K562 (cell line): ENCODE data around the gene SH3BP5. TPM values are rescaled to one million over a fixed set of nuclear protein-coding genes. Genes with fewer than 3 reads are reported as not detected.

Source experiments
- BRF2 ChIP-seq: IDR thresholded peaks from 3 replicates; pipeline ENCODE4 v1.6.1; 2011; ENCODE audit warnings: borderline replicate concordance, mild to moderate bottlenecking; ENCODE audit not compliant: insufficient read length, insufficient read depth
- CBX5 ChIP-seq: IDR thresholded peaks from 2 replicates; pipeline ENCODE4 v1.6.1; 2014; ENCODE audit warnings: low read depth, borderline replicate concordance
- FOXA1 ChIP-seq: fragments of 450-650 bp; IDR thresholded peaks from 2 replicates; pipeline ENCODE4 v1.6.1; 2016; ENCODE audit warnings: mild to moderate bottlenecking, borderline replicate concordance
- MIER1 ChIP-seq: fragments of 450-650 bp; IDR thresholded peaks from 2 replicates; pipeline ENCODE4 v1.6.1; 2016; ENCODE audit warnings: antibody characterized with exemption, mild to moderate bottlenecking, low read depth
- PTRF ChIP-seq: fragments of 450-650 bp; IDR thresholded peaks from 2 replicates; pipeline ENCODE4 v1.6.1; 2016; ENCODE audit warnings: mild to moderate bottlenecking, missing genetic modification characterization, missing compliant biosample characterization
- RNF2 ChIP-seq: sonication (generic); IDR thresholded peaks from 2 replicates; pipeline ENCODE4 v1.6.1; 2016
- SNRNP70 ChIP-seq: fragments of 200-400 bp; formaldehyde crosslinking; optimal IDR thresholded peaks from 2 replicates; pipeline ENCODE3; 2017; ENCODE audit warnings: low read depth, low read length
- SRSF9 ChIP-seq: fragments of 200-400 bp; formaldehyde crosslinking; IDR thresholded peaks from 2 replicates; pipeline ENCODE4 v1.6.1; 2017; ENCODE audit warnings: low read depth, low read length, borderline replicate concordance
- STAT6 ChIP-seq: sonication (generic); formaldehyde crosslinking; IDR thresholded peaks from 2 replicates; pipeline ENCODE4 v1.8.1; 2023; ENCODE audit warnings: mild to moderate bottlenecking, missing genetic modification reagents
- XRCC3 ChIP-seq: fragments of 450-650 bp; IDR thresholded peaks from 2 replicates; pipeline ENCODE4 v1.6.1; 2017; ENCODE audit warnings: mild to moderate bottlenecking, moderate library complexity
- ZNF217 ChIP-seq: sonication (generic); formaldehyde crosslinking; IDR thresholded peaks from 2 replicates; pipeline ENCODE4 v1.8.0; 2022; ENCODE audit warnings: mild to moderate bottlenecking, missing genetic modification reagents
- ZNF232 ChIP-seq: sonication (generic); formaldehyde crosslinking; IDR thresholded peaks from 2 replicates; pipeline ENCODE4 v1.8.0; 2022; ENCODE audit warnings: mild to moderate bottlenecking, missing genetic modification reagents
- ZNF24 ChIP-seq: fragments of 450-650 bp; IDR thresholded peaks from 2 replicates; pipeline ENCODE4 v1.6.1; 2016
- ZNF280A ChIP-seq: fragments of 450-650 bp; IDR thresholded peaks from 2 replicates; pipeline ENCODE4 v1.6.1; 2018; ENCODE audit warnings: mild to moderate bottlenecking, low read depth; ENCODE audit not compliant: partially characterized antibody
- ZNF316 ChIP-seq: fragments of 450-650 bp; IDR thresholded peaks from 2 replicates; pipeline ENCODE4 v1.6.1; 2016
- polyA plus RNA-seq, 8 experiments: library from polyadenylated mRNA; depleted of rRNA in 4 of 8; stranded (reverse) in 5 of 8; unstranded in 3 of 8; fragments of >200 nt; fragmentation: Nextera tagmentation in 2 of 8; fragmentation: Illumina TruSeq in 1 of 8; extraction: Ambion mirVana in 2 of 8; extraction: Trizol in 1 of 8; gene quantifications; 2 replicates each; pipeline versions ENCODE4 v1.2.1 to v1.2.3, GENCODE V29; 2011 to 2014; ENCODE audit warnings: inconsistent platforms in 1 of 8, missing spikeins in 1 of 8
- total RNA-seq, 7 experiments: library from RNA; depleted of rRNA in 6 of 7; stranded (reverse); fragments of >200 nt in 6 of 7; fragmentation: Illumina TruSeq in 2 of 7; extraction: Trizol in 2 of 7; gene quantifications; 2 replicates each; pipeline versions ENCODE4 v1.2.1 to v1.2.3, GENCODE V29; 2011 to 2021; ENCODE audit warnings: low replicate concordance in 1 of 7
- TF ChIP-seq, protein P1 (sequence below): fragments of 250-450 bp; sonication (Bioruptor Pico); IDR thresholded peaks from 2 replicates; pipeline ENCODE4 v1.8.0; 2021; ENCODE audit warnings: mild to moderate bottlenecking, moderate library complexity
- TF ChIP-seq, protein P2 (sequence below): fragments of 250-450 bp; sonication (Bioruptor Pico); IDR thresholded peaks from 2 replicates; pipeline ENCODE4 v1.8.0; 2022; ENCODE audit warnings: moderate library complexity, mild to moderate bottlenecking, inconsistent platforms
- TF ChIP-seq, protein P3 (sequence below), 2 experiments: fragments of 450-650 bp in 1 of 2; sonication (generic) in 1 of 2; formaldehyde crosslinking; conservative IDR thresholded peaks; 2 replicates each; pipeline versions ENCODE4 v1.4.0 to v1.8.1; 2020 to 2022; ENCODE audit warnings: mild to moderate bottlenecking in 1 of 2, missing genetic modification reagents in 1 of 2

The SH3BP5 gene
- total and polyA plus RNA-seq, 9 of the 15 experiments (the other 6 are each of a cell fraction or from before 2014, with no cell fraction given) = 2.9 to 29.0 (median 14.9) TPM

GRCh38 chr3:15269091-15269989 is 63.0 kb downstream of the SH3BP5 start (continued):
- no peak for TF ChIP-seq BRF2
- TF ChIP-seq, protein P1, sequence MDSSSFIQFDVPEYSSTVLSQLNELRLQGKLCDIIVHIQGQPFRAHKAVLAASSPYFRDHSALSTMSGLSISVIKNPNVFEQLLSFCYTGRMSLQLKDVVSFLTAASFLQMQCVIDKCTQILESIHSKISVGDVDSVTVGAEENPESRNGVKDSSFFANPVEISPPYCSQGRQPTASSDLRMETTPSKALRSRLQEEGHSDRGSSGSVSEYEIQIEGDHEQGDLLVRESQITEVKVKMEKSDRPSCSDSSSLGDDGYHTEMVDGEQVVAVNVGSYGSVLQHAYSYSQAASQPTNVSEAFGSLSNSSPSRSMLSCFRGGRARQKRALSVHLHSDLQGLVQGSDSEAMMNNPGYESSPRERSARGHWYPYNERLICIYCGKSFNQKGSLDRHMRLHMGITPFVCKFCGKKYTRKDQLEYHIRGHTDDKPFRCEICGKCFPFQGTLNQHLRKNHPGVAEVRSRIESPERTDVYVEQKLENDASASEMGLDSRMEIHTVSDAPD (CRISPR knock-in tag) = no peak; the same call in 1 of the 2 replicates
- 0 out of 2 replicates have a peak, but pooled peaks have one; percentile 20 for TF ChIP-seq MIER1
- no peak for TF ChIP-seq XRCC3
- peak; percentile 99 for TF ChIP-seq ZNF316
- no peak for TF ChIP-seq PTRF (tag)
- TF ChIP-seq ZNF217 (CRISPR knock-in tag) = no peak; the same call in 1 of the 2 replicates
- TF ChIP-seq, protein P2, sequence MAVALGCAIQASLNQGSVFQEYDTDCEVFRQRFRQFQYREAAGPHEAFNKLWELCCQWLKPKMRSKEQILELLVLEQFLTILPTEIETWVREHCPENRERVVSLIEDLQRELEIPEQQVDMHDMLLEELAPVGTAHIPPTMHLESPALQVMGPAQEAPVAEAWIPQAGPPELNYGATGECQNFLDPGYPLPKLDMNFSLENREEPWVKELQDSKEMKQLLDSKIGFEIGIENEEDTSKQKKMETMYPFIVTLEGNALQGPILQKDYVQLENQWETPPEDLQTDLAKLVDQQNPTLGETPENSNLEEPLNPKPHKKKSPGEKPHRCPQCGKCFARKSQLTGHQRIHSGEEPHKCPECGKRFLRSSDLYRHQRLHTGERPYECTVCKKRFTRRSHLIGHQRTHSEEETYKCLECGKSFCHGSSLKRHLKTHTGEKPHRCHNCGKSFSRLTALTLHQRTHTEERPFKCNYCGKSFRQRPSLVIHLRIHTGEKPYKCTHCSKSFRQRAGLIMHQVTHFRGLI (CRISPR knock-in tag) = 0 out of 2 replicates have a peak, but pooled peaks have one; percentile 27
- no peak for TF ChIP-seq STAT6 (CRISPR knock-in tag)
- TF ChIP-seq, protein P3, sequence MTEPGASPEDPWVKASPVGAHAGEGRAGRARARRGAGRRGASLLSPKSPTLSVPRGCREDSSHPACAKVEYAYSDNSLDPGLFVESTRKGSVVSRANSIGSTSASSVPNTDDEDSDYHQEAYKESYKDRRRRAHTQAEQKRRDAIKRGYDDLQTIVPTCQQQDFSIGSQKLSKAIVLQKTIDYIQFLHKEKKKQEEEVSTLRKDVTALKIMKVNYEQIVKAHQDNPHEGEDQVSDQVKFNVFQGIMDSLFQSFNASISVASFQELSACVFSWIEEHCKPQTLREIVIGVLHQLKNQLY (CRISPR knock-in tag; conservative IDR thresholded peaks at IDR 0.05) = 0 out of 4 replicates have a peak, but pooled peaks of 1 of the 2 experiments have one; percentile 36
- TF ChIP-seq SRSF9 = no peak
- no peak for TF ChIP-seq ZNF232 (CRISPR knock-in tag)
- TF ChIP-seq ZNF24 = peak; percentile 35; the same call in 1 of the 2 replicates
- TF ChIP-seq SNRNP70 = no peak
- TF ChIP-seq RNF2 = peak; percentile 96
- TF ChIP-seq FOXA1 = no peak
- TF ChIP-seq CBX5 = no peak
- no peak for TF ChIP-seq ZNF280A
